Epithelial cell of proximal tubule (primary cell): ENCODE results near the gene PTGFRN. TPM values are rescaled to one million over a fixed set of nuclear protein-coding genes. Genes with fewer than 3 reads are reported as not detected.

Source experiments
- DNase-seq: peaks from one replicate; pipeline ENCODE4 v3.0.0-alpha.2; 2011; ENCODE audit warnings: low read depth
- H3K4me3 ChIP-seq: 2 replicates; pipeline ENCODE4 v1.5.1; 2011; ENCODE audit warnings: low read depth, mild to moderate bottlenecking, low read length
- CTCF ChIP-seq: conservative IDR thresholded peaks from 2 replicates; pipeline ENCODE4 v1.5.1; 2012; ENCODE audit warnings: low read depth, mild to moderate bottlenecking, low read length
- total RNA-seq: library from RNA; depleted of rRNA; stranded (reverse); fragments of >200 nt; gene quantifications from 2 replicates; pipeline ENCODE4 v1.2.3, GENCODE V29; 2015

PTGFRN gene
- total RNA-seq, 1 donor from 2014 or later, result 86.3 TPM

- DNase-seq, result no peak
- TF ChIP-seq CTCF, result no peak
- no peak overlapping the region for H3K4me3 ChIP-seq
These were observed 110.9 kb downstream of the PTGFRN start for GRCh38 chr1:117020526-117021156.

DNA sequence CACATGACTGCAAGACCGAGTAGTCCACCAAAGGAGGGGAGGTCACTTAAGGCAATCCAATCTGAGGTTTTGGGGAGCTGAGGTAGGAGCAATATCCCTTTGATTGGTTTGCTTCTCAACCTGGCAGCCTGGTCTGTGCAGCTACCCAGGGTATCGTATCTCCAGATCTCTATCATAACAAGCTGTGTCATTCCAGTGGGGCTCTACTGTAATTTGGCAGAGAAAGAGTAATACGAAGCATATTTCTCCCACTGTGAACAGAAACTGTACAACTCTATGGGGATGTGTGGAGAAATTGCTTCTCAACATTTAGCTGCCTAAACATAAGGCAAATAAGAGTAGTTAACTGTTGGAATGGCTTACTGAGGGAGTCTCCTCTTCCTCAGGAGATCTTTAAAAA is 112.4 kb downstream of the PTGFRN start:
- DNase-seq, result no peak
- no peak overlapping the region for H3K4me3 ChIP-seq
- TF ChIP-seq CTCF, result no peak

DNA sequence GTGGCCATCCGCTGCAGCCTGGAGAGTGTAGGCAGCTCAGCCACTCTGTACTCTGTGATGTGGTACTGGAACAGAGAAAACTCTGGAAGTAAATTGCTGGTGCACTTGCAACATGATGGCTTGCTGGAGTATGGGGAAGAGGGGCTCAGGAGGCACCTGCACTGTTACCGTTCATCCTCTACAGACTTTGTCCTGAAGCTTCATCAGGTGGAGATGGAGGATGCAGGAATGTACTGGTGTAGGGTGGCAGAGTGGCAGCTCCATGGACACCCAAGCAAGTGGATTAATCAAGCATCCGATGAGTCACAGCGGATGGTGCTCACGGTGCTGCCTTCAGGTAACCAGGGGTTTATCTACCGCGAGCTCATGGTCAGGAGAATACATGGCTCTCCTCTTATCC is 115.9 kb downstream of the PTGFRN start:
- no peak for TF ChIP-seq CTCF
- no peak for DNase-seq
- H3K4me3 ChIP-seq, result no peak overlapping the region

- H3K4me3 ChIP-seq, result no peak overlapping the region
- no peak for DNase-seq
- no peak for TF ChIP-seq CTCF
These were observed 116.6 kb downstream of the PTGFRN start for GRCh38 chr1:117026361-117026760.

DNA sequence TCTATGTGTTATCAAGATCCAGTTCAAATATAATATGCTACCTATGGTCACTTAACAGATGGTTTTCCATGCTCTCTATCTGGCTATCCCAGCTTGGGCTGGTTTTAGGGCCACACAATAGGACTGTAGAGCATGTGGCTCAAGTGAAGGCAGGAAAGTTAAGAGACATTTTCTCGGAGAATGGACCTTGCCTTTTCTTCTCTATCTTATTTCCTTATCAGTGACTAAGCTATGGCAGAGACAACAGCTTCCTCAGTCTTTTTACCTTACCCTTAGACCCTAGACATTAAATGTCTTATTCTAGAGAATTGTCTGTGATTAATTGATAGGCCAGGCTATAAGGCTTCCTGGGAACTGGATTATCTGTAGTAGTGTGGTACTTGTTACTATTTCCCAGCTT is 120.0 kb downstream of the PTGFRN start:
- no peak for DNase-seq
- TF ChIP-seq CTCF, result no peak
- no peak overlapping the region for H3K4me3 ChIP-seq

GRCh38 chr1:117030271-117030877 is 120.7 kb downstream of the PTGFRN start:
- no peak overlapping the region for H3K4me3 ChIP-seq
- no peak for DNase-seq
- no peak for TF ChIP-seq CTCF

DNA sequence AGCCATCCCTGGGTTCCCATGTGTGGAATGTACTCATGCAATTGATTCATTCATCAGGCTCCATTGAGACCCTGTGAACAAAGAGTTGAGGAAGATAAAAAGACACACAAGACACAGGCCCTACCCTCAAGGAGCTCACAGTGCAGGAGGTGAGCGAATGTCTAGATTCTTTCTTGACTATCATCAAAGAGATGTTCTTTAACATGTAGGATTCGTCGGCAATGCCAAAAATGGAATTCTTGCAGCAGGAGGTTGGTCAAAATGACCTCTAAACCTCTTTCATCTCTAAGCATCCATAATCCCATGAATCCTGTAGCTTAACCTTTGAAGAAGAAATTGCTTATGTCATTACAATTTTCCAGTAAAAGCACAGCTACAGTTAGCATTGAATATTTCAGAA is 122.5 kb downstream of the PTGFRN start:
- DNase-seq, result no peak
- H3K4me3 ChIP-seq, result no peak overlapping the region
- TF ChIP-seq CTCF, result no peak
